Tibial artery (tissue), 4 donors: ENCODE data around the gene RAP1GAP2.

Source experiments
- DNase-seq, 2 donors: peaks; one replicate each; pipeline ENCODE4 v3.0.0-alpha.2; 2019
- H3K27ac ChIP-seq, 2 donors: fragments of 200-600 bp; sonication (generic) in 1 of 2; 1 replicate in 1 of 2; 2 replicates in 1 of 2; pipeline ENCODE4 v1.5.1; 2018 to 2019; ENCODE audit warnings: mild to moderate bottlenecking in 1 of 2
- H3K27me3 ChIP-seq, 2 donors: fragments of 200-600 bp; sonication (generic) in 1 of 2; one replicate each; pipeline versions ENCODE4 v1.5.1 to v1.6.0; 2016 to 2019
- H3K36me3 ChIP-seq, 3 donors: fragments of 200-600 bp; sonication (generic) in 2 of 3; one replicate each; pipeline ENCODE4 v1.5.1; 2016 to 2019; ENCODE audit warnings: mild to moderate bottlenecking in 2 of 3
- H3K4me1 ChIP-seq, 4 donors: fragments of 200-600 bp; sonication (generic) in 2 of 4; 1 replicate in 3 of 4; 2 replicates in 1 of 4; pipeline ENCODE4 v1.5.1; 2016 to 2019
- H3K4me3 ChIP-seq, 2 donors: fragments of 200-600 bp; sonication (generic) in 1 of 2; 1 replicate in 1 of 2; 2 replicates in 1 of 2; pipeline ENCODE4 v1.5.1; 2018 to 2019; ENCODE audit warnings: mild to moderate bottlenecking in 2 of 2
- H3K9me3 ChIP-seq, 3 donors: fragments of 200-600 bp; sonication (generic) in 1 of 3; one replicate each; pipeline ENCODE4 v1.5.1; 2016 to 2019
- intact Hi-C: fragments of 100-400 bp; cut with DNase I; formaldehyde crosslinking; loops from one replicate; pipeline ENCODE4 v1.15.0; 2023; ENCODE audit warnings: low total_unique reads
- TF ChIP-seq, protein P1 (sequence below), 2 experiments: fragments of 200-600 bp in 1 of 2; fragments of 450-650 bp in 1 of 2; IDR thresholded peaks; one replicate each; pipeline ENCODE4 v1.5.1; 2017 to 2019; ENCODE audit warnings: antibody characterized with exemption in 2 of 2, mild to moderate bottlenecking in 1 of 2, moderate library complexity in 1 of 2

RAP1GAP2 gene

DNA sequence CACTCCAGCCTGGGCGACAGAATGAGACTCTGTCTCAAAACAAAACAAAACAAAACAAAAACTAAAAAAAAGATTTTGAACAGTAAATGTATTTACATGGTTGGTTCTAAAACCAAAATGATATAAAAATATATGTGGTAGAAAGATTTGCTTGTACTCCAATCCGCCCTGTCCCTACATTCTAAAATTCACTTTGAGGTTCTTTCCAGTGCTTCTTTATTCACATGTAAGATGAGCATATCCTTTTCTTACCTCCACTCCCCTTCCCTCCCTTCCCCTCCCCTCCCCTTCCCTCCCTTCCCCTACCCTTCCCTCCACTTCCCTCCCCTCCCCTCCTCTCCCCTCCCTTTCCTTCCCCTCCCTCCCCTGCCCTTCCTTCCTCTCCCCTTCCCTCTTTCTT lies 34.4 kb downstream of the RAP1GAP2 start:
- Histone ChIP-seq H3K9me3 (no peaks in the 10 kb centered on the region), H3K27ac (no peak overlapping the region), H3K4me3 (no peak overlapping the region), H3K27me3 (peaks cover 0 to 36% of the 10 kb centered on the region in 2 donors), H3K36me3 (no peaks in the 10 kb centered on the region), H3K4me1 (no peaks in the 10 kb centered on the region)
- intact Hi-C loops = no loop called here
- TF ChIP-seq, protein P1, sequence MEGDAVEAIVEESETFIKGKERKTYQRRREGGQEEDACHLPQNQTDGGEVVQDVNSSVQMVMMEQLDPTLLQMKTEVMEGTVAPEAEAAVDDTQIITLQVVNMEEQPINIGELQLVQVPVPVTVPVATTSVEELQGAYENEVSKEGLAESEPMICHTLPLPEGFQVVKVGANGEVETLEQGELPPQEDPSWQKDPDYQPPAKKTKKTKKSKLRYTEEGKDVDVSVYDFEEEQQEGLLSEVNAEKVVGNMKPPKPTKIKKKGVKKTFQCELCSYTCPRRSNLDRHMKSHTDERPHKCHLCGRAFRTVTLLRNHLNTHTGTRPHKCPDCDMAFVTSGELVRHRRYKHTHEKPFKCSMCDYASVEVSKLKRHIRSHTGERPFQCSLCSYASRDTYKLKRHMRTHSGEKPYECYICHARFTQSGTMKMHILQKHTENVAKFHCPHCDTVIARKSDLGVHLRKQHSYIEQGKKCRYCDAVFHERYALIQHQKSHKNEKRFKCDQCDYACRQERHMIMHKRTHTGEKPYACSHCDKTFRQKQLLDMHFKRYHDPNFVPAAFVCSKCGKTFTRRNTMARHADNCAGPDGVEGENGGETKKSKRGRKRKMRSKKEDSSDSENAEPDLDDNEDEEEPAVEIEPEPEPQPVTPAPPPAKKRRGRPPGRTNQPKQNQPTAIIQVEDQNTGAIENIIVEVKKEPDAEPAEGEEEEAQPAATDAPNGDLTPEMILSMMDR (IDR thresholded peaks at IDR 0.05) = no peak
- DNase-seq = no peak

DNA sequence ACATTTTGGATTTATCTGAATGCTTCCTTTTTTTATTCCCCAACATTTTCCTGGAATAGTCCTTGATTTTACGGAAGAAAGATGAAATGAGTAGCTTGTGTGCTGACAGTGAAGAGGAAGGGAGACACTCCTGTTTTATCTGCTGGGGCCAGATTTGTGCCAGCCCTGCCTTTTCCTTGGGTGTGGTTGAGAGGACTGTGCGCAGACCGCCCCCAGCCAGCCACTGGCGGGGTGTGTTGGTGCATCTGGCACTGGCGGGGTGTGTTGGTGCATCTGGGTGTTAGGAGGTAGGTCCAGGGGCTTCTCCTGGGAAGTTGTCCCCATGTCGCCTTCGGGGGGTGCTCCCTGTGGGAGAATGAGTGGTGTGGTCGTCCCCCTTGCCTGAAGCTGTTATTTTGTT lies 39.5 kb downstream of the RAP1GAP2 start:
- H3K4me3 ChIP-seq = no peak overlapping the region
- H3K9me3 ChIP-seq = no peaks in the 10 kb centered on the region
- peaks cover 0 to 14% of the 10 kb centered on the region in 2 donors for H3K27me3 ChIP-seq
- no peak for DNase-seq
- no peak overlapping the region for H3K27ac ChIP-seq
- intact Hi-C loops = no loop called here
- TF ChIP-seq, protein P1 (IDR thresholded peaks at IDR 0.05) = no peak
- no peaks in the 10 kb centered on the region for H3K4me1 ChIP-seq
- no peaks in the 10 kb centered on the region for H3K36me3 ChIP-seq

DNA sequence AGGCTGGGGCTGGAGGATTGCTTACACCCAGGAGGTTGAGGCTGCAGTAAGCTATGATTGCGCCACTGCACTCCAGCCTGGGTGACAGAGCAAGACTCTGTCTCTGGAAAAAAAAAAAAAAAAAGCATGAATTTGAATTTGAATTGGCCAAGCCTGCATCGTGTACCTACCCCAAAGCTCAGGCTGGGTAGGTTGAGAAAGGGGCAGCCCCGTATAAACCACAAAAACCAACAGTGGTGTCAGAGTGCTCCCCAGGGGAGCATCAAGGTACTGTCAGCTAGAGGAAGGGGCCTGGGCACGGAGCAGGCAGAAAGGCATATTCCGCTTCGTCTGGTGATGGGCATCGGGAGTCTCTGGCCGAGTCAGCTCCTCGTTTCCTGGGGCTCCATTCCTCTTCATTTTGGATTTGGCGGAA lies 40.9 kb downstream of the RAP1GAP2 start:
- intact Hi-C loops = no loop called here
- no peak overlapping the region for H3K4me3 ChIP-seq
- TF ChIP-seq, protein P1 (IDR thresholded peaks at IDR 0.05) = no peak
- H3K27me3 ChIP-seq = peaks cover 0 to 19% of the 10 kb centered on the region in 2 donors
- H3K36me3 ChIP-seq = no peaks in the 10 kb centered on the region
- H3K27ac ChIP-seq = no peak overlapping the region
- H3K9me3 ChIP-seq = no peaks in the 10 kb centered on the region
- H3K4me1 ChIP-seq = no peaks in the 10 kb centered on the region
- no peak for DNase-seq

DNA sequence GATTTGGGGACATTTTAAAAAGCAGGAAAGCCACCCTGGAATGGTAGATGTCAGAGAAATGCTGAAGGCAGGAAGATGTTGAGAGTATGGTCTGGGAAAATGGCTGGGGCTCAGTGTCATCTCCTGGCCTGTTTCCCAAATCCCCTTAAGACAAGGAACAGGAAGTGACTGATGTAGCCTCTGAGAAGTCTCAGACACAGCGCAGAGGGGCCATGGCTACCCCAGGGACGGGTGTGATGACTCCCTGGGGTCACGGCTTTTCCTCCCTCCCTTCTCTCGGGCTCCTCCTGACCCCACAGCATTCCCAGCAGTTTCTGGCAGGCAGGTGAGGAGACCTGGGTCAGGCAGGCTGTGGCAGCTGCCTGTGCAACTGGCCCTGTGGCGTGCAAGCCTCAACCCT lies 45.4 kb downstream of the RAP1GAP2 start:
- no peaks in the 10 kb centered on the region for H3K4me1 ChIP-seq
- no peak for DNase-seq
- peaks cover 0 to 35% of the 10 kb centered on the region in 2 donors for H3K27me3 ChIP-seq
- intact Hi-C loops = no loop called here
- H3K9me3 ChIP-seq = no peaks in the 10 kb centered on the region
- TF ChIP-seq, protein P1 (IDR thresholded peaks at IDR 0.05) = no peak
- no peak overlapping the region for H3K27ac ChIP-seq
- H3K36me3 ChIP-seq = no peaks in the 10 kb centered on the region
- no peak overlapping the region for H3K4me3 ChIP-seq

DNA sequence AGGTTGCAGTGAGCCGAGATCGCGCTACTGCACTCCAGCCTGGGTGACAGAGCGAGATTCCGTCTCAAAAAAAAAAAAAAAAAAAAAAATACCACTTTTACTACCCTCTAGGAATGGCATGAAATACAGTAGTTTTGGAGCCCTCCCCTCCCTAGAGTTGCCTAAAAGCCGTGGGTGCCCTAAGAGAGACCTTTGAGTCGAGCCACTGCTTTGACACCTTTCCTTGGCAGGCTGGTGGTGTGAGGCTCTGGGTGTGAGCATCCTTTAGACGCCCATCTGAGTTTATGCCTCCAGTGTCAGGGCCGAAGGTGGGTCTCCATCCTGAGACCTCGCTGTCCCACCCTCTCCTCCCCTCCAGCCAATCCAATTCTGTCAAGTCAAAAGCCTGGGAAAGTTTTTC lies 46.2 kb downstream of the RAP1GAP2 start:
- Histone ChIP-seq H3K36me3 (no peaks in the 10 kb centered on the region), H3K27ac (no peak overlapping the region), H3K9me3 (no peaks in the 10 kb centered on the region), H3K27me3 (peaks cover 0 to 35% of the 10 kb centered on the region in 2 donors), H3K4me3 (no peak overlapping the region), H3K4me1 (no peaks in the 10 kb centered on the region)
- TF ChIP-seq, protein P1 (IDR thresholded peaks at IDR 0.05) = no peak
- no peak for DNase-seq
- intact Hi-C loops = no loop called here

DNA sequence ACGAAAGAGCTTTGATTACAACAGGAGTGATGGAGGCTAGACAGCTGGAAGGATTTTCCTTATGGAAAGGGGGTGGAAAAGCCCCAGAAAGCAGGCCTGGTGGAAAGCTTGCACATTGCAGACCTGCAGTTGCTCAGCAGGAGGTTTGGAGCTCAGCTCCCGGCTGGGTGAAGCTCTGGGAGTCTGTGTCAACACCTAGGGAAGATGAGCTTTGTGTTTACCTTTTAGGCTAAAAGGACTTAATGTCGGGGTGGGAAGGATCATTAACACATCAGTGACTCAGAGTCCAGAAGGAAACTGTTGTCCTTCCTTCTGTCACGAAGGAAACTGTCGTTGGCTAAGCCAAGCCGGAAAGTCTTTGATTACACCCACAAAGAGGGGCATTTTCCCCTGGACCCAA lies 48.2 kb downstream of the RAP1GAP2 start:
- peaks cover 0 to 7% (median 1%) of the 10 kb centered on the region in 4 donors for H3K4me1 ChIP-seq
- H3K36me3 ChIP-seq = no peaks in the 10 kb centered on the region

More for the DNA sequence above, 48.2 kb downstream of the RAP1GAP2 start:
- Histone ChIP-seq H3K27me3 (peaks cover 0 to 35% of the 10 kb centered on the region in 2 donors), H3K4me3 (no peak overlapping the region), H3K9me3 (no peaks in the 10 kb centered on the region), H3K27ac (no peak overlapping the region)
- TF ChIP-seq, protein P1 (IDR thresholded peaks at IDR 0.05) = no peak
- intact Hi-C loops = no loop called here
- DNase-seq = no peak
